H7 (cell line): ENCODE measurements around the gene RAB25. TPM values are rescaled to one million over a fixed set of nuclear protein-coding genes. Genes with fewer than 3 reads are reported as not detected.

Experiments used
- DNase-seq: peaks from one replicate; pipeline ENCODE4 v3.0.0; 2012
- H3K27me3 ChIP-seq: 2 replicates; pipeline ENCODE4 v1.6.0; 2011; ENCODE audit warnings: mild to moderate bottlenecking, low read length; ENCODE audit not compliant: control insufficient read depth, insufficient read depth
- H3K36me3 ChIP-seq: replicated peaks from 2 replicates; pipeline ENCODE4 v1.5.1; 2011; ENCODE audit warnings: low read length; ENCODE audit not compliant: control insufficient read depth, insufficient read depth
- H3K4me3 ChIP-seq: 2 replicates; pipeline ENCODE4 v1.5.1; 2011; ENCODE audit warnings: low read depth, mild to moderate bottlenecking, control low read depth, low read length, moderate library complexity; ENCODE audit not compliant: insufficient read depth
- total RNA-seq: library from RNA; depleted of rRNA; stranded (reverse); fragments of >200 nt; shearing (Covaris generic); gene quantifications from 2 replicates; pipeline ENCODE4 v1.2.3, GENCODE V29; 2014

Gene RAB25
- total RNA-seq, 1 experiment from 2014 or later = 18.3 TPM

GRCh38 chr1:156048663-156049258 lies 12.2 kb upstream of the RAB25 start:
- no peak for DNase-seq
- Histone ChIP-seq H3K27me3 (no peaks in the 10 kb centered on the region), H3K36me3 (peaks cover 9% of the 10 kb centered on the region), H3K4me3 (no peak overlapping the region)

GRCh38 chr1:156050376-156050775 lies 10.6 kb upstream of the RAB25 start:
- Histone ChIP-seq H3K36me3 (peaks cover 9% of the 10 kb centered on the region), H3K4me3 (no peak overlapping the region), H3K27me3 (no peaks in the 10 kb centered on the region)
- no peak for DNase-seq

GRCh38 chr1:156051011-156051725 lies 9.8 kb upstream of the RAB25 start:
- Histone ChIP-seq H3K4me3 (no peak overlapping the region), H3K27me3 (no peaks in the 10 kb centered on the region), H3K36me3 (peaks cover 9% of the 10 kb centered on the region)
- peak; percentile 55 for DNase-seq

GRCh38 chr1:156052862-156053767 lies 7.8 kb upstream of the RAB25 start:
- Histone ChIP-seq H3K4me3 (peak overlapping the region; percentile 78), H3K36me3 (peaks cover 13% of the 10 kb centered on the region), H3K27me3 (no peaks in the 10 kb centered on the region)
- DNase-seq = peak; percentile 97

GRCh38 chr1:156053768-156054499 lies 7.0 kb upstream of the RAB25 start, which contains the start of gene UBQLN4:
Gene UBQLN4, minus strand, starts transcription at chr1:156053798. Its CDS starts 97 bp downstream, at chr1:156053701.
- Histone ChIP-seq H3K4me3 (peak within 1 kb of the TSS; percentile 100), H3K36me3 (peaks cover 12% of the 10 kb centered on the region), H3K27me3 (no peaks in the 10 kb centered on the region)
- DNase-seq = peak; percentile 99

- Histone ChIP-seq H3K27me3 (no peaks in the 10 kb centered on the region), H3K4me3 (peak within 1 kb of the TSS; percentile 100), H3K36me3 (peaks cover 9% of the 10 kb centered on the region)
- peak; percentile 95 for DNase-seq
These were observed 6.3 kb upstream of the RAB25 start, which contains the start of gene LAMTOR2 for GRCh38 chr1:156054500-156055280. Gene LAMTOR2, plus strand, starts transcription at chr1:156054782. Its CDS starts 108 bp downstream, at chr1:156054890.

- DNase-seq = no peak
- no peaks in the 10 kb centered on the region for H3K27me3 ChIP-seq
- H3K4me3 ChIP-seq = peak overlapping the region; percentile 100
- peaks cover 5% of the 10 kb centered on the region for H3K36me3 ChIP-seq
These were observed 5.5 kb upstream of the RAB25 start for GRCh38 chr1:156055281-156056048.

GRCh38 chr1:156056326-156056849 lies 4.6 kb upstream of the RAB25 start:
- Histone ChIP-seq H3K36me3 (peaks cover 5% of the 10 kb centered on the region), H3K27me3 (no peaks in the 10 kb centered on the region), H3K4me3 (no peak overlapping the region)
- DNase-seq = no peak

GRCh38 chr1:156062189-156062588 lies 1.2 kb downstream of the RAB25 start:
- Histone ChIP-seq H3K4me3 (no peak overlapping the region), H3K36me3 (peaks cover 2% of the 10 kb centered on the region), H3K27me3 (peaks cover 2% of the 10 kb centered on the region; the same call in 1 of the 2 replicates)
- DNase-seq = no peak

GRCh38 chr1:156063997-156064285 lies 3.0 kb downstream of the RAB25 start:
- DNase-seq = no peak
- peaks cover 2% of the 10 kb centered on the region; the same call in 1 of the 2 replicates for H3K27me3 ChIP-seq
- H3K4me3 ChIP-seq = no peak overlapping the region
- H3K36me3 ChIP-seq = peaks cover 5% of the 10 kb centered on the region

GRCh38 chr1:156064615-156065014 lies 3.7 kb downstream of the RAB25 start:
- H3K36me3 ChIP-seq = peaks cover 6% of the 10 kb centered on the region
- H3K4me3 ChIP-seq = no peak overlapping the region
- peaks cover 2% of the 10 kb centered on the region; the same call in 1 of the 2 replicates for H3K27me3 ChIP-seq
- DNase-seq = no peak

- Histone ChIP-seq H3K27me3 (peaks cover 2% of the 10 kb centered on the region; the same call in 1 of the 2 replicates), H3K4me3 (no peak overlapping the region), H3K36me3 (peaks cover 10% of the 10 kb centered on the region)
- DNase-seq = no peak
These were observed 4.3 kb downstream of the RAB25 start for GRCh38 chr1:156065212-156065611.

- peaks cover 10% of the 10 kb centered on the region for H3K36me3 ChIP-seq
- DNase-seq = peak; percentile 55
- H3K27me3 ChIP-seq = peaks cover 2% of the 10 kb centered on the region; the same call in 1 of the 2 replicates
These were observed 4.9 kb downstream of the RAB25 start for GRCh38 chr1:156065871-156066270.

More at GRCh38 chr1:156065871-156066270, 4.9 kb downstream of the RAB25 start:
- H3K4me3 ChIP-seq = no peak overlapping the region
